ENCODE data around the gene MAPKAPK2.

MAPKAPK2 gene

DNA sequence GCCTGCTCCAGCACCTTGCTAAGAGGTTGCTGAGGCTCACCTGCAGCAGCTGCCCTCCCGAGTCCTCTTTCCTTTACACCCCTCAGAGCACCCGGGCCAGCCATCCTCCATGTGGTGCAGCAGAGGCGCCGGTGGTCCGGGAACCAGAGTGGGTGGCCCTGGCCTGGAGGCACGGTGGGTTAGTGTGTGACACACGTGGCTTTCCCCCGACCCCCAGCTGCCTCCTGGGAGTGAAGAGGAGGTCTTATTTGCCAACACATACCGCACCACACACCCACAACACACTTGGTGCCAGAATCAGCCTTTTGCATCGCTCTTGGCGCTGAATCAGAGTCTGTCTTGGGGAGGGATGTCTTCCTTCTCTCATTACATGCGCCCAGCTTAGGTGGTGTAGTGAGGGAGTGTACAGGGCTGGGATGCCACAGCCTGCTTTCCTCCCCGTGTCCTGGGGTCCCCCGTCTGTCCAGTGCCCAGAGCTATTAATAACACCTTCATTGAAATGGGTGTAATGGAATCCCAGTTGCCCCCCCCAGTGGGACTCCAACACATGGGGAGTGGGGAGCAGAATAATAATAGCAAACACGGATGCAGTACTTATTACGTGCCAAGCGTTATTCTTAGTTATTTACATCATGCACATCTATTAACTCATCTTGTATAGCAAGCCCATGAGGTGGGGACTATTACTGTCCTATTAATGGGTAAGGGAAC lies 38.2 kb downstream of the MAPKAPK2 start:
- DNase-seq (ENCODE audit: low read depth), result no peak
- H3K4me3 ChIP-seq (ENCODE audit: low read depth, low read length), result no peak overlapping the region
- TF ChIP-seq, protein P1, sequence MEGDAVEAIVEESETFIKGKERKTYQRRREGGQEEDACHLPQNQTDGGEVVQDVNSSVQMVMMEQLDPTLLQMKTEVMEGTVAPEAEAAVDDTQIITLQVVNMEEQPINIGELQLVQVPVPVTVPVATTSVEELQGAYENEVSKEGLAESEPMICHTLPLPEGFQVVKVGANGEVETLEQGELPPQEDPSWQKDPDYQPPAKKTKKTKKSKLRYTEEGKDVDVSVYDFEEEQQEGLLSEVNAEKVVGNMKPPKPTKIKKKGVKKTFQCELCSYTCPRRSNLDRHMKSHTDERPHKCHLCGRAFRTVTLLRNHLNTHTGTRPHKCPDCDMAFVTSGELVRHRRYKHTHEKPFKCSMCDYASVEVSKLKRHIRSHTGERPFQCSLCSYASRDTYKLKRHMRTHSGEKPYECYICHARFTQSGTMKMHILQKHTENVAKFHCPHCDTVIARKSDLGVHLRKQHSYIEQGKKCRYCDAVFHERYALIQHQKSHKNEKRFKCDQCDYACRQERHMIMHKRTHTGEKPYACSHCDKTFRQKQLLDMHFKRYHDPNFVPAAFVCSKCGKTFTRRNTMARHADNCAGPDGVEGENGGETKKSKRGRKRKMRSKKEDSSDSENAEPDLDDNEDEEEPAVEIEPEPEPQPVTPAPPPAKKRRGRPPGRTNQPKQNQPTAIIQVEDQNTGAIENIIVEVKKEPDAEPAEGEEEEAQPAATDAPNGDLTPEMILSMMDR (IDR thresholded peaks at IDR 0.05; ENCODE audit: insufficient read depth, low read depth, low read length, missing control alignments), result no peak

DNA sequence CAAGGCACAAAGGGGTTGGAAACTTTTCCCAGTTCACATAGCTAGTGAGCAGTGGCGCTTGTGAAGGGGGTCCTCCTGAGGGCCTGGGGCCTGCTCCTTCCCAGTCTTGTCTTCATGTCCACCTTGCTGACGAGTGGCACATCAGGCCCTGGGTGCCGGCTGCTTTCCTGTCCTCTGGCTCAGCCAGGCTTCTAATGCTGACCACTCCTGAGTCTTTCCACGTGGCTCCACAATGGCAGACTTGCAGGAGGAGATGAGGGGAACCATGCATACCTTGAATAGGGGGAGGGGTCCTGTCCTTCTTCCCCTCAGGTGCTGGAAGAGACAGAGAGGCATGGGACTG lies 38.7 kb downstream of the MAPKAPK2 start:
- TF ChIP-seq, protein P1 (IDR thresholded peaks at IDR 0.05; ENCODE audit: insufficient read depth, low read depth, low read length, missing control alignments), result no peak
- H3K4me3 ChIP-seq (ENCODE audit: low read depth, low read length), result no peak overlapping the region
- no peak for DNase-seq (ENCODE audit: low read depth)

DNA sequence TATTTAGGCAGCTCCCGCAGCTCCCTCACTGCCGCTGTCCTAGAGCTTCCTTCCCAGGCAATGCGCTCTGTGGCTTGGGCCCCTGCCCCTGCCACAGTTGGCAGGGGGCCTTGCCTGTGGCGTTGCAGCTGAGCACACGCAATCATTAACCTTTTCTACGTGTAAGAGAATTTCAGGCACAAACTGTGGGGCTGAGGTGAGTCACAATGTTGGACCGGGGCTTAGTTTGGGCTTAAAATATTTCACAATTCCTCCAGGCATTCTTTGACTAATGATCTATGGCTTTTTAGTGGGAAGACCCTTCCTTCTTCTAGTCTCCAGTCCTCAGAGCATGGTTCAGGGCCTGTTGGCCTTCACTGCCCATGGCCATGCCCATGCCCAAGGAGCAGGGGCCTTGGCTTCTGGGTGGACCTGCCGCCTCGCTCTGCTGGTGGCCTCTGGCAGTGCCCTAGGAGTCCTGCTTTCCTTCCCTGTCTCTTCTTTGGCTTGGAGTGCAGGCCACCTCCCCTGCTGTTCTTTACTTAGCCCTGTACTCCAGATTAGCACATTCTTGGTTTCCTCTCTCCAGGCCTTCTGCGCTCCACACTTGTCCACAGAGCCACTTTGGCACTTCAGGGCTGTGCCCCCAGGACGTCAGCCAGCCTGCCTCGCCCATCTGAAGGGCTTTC lies 39.2 kb downstream of the MAPKAPK2 start:
- TF ChIP-seq, protein P1 (IDR thresholded peaks at IDR 0.05; ENCODE audit: insufficient read depth, low read depth, low read length, missing control alignments), result no peak
- DNase-seq (ENCODE audit: low read depth), result no peak
- no peak overlapping the region for H3K4me3 ChIP-seq (ENCODE audit: low read depth, low read length)

DNA sequence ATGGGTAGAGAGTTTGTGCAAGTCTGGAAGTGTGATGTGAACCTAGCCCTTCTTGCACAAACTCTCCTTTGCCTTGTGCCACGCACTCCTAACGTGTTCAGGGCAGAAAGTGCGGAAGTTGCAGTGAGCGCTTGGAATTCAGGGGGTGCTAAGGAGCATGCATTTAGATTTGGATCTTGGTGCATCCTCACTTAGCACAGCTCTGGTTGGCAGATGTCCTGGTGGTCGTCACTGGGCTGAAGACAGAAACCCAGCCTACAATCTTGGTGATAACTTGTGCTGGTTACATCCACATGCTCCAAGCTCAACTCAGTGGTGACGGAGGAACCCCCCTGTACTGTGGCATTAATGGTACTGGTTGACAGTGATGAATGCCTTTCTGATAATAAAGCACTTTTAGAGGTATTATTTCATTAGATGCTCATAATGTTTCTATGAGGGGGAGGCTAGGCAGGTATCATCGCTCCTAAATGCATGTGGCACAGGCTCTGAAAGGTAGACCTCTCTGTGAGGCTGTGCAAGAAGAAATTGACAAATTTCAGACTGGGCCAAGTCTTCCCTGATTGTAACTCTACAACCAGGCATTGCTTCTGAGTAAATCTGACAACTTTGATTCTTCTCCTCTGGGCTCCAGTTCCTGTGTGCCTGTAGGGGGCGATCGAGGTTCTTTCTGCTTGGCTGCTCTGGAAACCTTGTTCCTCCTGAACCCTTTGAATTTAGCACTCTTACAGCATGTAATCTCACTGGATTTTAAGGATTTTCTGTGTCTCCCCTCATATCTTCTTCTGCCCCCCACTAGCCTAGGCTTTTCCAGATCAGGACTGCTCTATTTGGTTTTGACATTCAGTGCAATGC lies 40.6 kb downstream of the MAPKAPK2 start:
- TF ChIP-seq, protein P1 (IDR thresholded peaks at IDR 0.05; ENCODE audit: insufficient read depth, low read depth, low read length, missing control alignments), result peak; percentile 80
- H3K4me3 ChIP-seq (ENCODE audit: low read depth, low read length), result no peak overlapping the region
- DNase-seq (ENCODE audit: low read depth), result peak; percentile 78

DNA sequence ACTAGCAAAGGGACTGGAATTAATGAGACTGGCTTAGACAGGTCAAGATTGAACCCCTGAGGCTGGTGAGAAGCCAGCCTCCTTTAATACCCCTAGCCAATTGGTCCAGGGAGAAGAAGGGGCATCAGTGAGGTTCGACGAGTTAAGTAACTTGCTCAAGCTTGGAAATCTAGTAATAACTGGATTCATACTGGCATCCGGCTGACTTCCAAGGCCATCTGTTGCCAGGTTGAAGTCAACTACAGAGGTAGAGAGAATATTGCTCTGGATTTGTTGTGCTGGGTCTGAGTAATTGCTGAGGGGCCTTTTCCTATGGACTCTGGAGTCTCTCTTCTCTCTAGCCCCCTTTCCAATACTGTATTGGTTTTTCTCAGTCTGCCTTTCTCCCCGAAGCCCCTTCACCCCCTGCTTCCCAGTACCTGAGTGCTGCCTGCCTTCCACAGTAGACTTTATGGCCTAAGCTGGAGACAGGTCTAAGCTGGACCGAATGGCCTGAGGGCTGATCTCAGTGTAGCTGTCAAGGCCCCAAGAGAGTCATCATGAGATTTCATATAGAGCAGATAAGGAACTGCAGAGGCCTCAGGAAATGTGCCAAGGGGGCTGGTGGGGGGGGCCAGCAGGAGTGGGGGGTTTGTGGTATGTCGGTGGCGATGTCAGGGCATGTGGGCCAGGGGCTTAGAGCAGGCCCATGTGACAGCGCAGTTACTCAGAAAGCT lies 43.4 kb downstream of the MAPKAPK2 start:
- no peak for DNase-seq (ENCODE audit: low read depth)
- TF ChIP-seq, protein P1 (IDR thresholded peaks at IDR 0.05; ENCODE audit: insufficient read depth, low read depth, low read length, missing control alignments), result no peak

DNA sequence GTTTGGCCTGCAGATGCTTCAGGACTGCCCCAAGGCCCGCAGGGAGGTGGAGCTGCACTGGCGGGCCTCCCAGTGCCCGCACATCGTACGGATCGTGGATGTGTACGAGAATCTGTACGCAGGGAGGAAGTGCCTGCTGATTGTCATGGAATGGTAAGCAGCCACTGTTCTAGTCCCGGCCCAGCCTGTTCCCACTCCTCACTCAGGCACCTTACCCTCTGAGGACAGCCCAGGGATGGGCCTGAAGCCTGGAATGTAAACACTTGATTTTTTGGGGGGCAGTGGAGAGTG lies 43.9 kb downstream of the MAPKAPK2 start:
- DNase-seq (ENCODE audit: low read depth), result no peak
- TF ChIP-seq, protein P1 (IDR thresholded peaks at IDR 0.05; ENCODE audit: insufficient read depth, low read depth, low read length, missing control alignments), result no peak
- H3K4me3 ChIP-seq (ENCODE audit: low read depth, low read length), result no peak overlapping the region

More for the DNA sequence above, 43.4 kb downstream of the MAPKAPK2 start:
- H3K4me3 ChIP-seq (ENCODE audit: low read depth, low read length), result no peak overlapping the region

Measured in GM12865 (cell line).